Stimulated activated CD4-positive, alpha-beta T cell treated with anti-CD3 and anti-CD28 coated beads, Interleukin-2, amount 100 ng/mL, for 48 hours (primary cell): Measurements from ENCODE around the gene NUDT4.

ENCODE experiments used
- DNase-seq, 2 donors: peaks; one replicate each; pipeline ENCODE4 v3.0.0-alpha.2; 2020

The NUDT4 gene

GRCh38 chr12:93377252-93378195 is at the start of gene NUDT4:
NUDT4 (plus strand) TSS chr12:93377925; CDS start chr12:93378323, 398 bp downstream.
- peak; percentile 94 to 96 for DNase-seq

- DNase-seq = no peak
Measured at GRCh38 chr12:93333054-93333453, 44.7 kb upstream of the NUDT4 start.

GRCh38 chr12:93333828-93334227 is 43.9 kb upstream of the NUDT4 start:
- DNase-seq = no peak

GRCh38 chr12:93335603-93336162 is 42.0 kb upstream of the NUDT4 start:
- no peak for DNase-seq

- DNase-seq = no peak
Measured at GRCh38 chr12:93336291-93336741, 41.4 kb upstream of the NUDT4 start.

- no peak for DNase-seq
Measured at GRCh38 chr12:93338598-93338997, 39.1 kb upstream of the NUDT4 start.

GRCh38 chr12:93339695-93340094 is 38.0 kb upstream of the NUDT4 start:
- no peak for DNase-seq

GRCh38 chr12:93341409-93342049 is 36.2 kb upstream of the NUDT4 start:
- no peak for DNase-seq

GRCh38 chr12:93347054-93347785 is 30.5 kb upstream of the NUDT4 start:
- DNase-seq = no peak

- DNase-seq = no peak
Measured at GRCh38 chr12:93348575-93349435, 28.9 kb upstream of the NUDT4 start.

GRCh38 chr12:93351726-93352125 is 26.0 kb upstream of the NUDT4 start:
- DNase-seq = no peak

- no peak for DNase-seq
Measured at GRCh38 chr12:93352321-93352720, 25.4 kb upstream of the NUDT4 start.

- DNase-seq = no peak
Measured at GRCh38 chr12:93356214-93356613, 21.5 kb upstream of the NUDT4 start.

GRCh38 chr12:93358058-93358457 is 19.7 kb upstream of the NUDT4 start:
- no peak for DNase-seq

- DNase-seq = no peak
Measured at GRCh38 chr12:93358821-93359220, 18.9 kb upstream of the NUDT4 start.

GRCh38 chr12:93360688-93361087 is 17.0 kb upstream of the NUDT4 start:
- no peak for DNase-seq

- DNase-seq = no peak
Measured at GRCh38 chr12:93361151-93361919, 16.4 kb upstream of the NUDT4 start.

- no peak for DNase-seq
Measured at GRCh38 chr12:93363841-93364297, 13.9 kb upstream of the NUDT4 start.

GRCh38 chr12:93365616-93366405 is 11.9 kb upstream of the NUDT4 start:
- no peak for DNase-seq

- no peak for DNase-seq
Measured at GRCh38 chr12:93366422-93366821, 11.3 kb upstream of the NUDT4 start.
